Small intestine (tissue), 7 donors: ENCODE data around the gene SLC16A6. TPM values are rescaled to one million over a fixed set of nuclear protein-coding genes. Genes with fewer than 3 reads are reported as not detected.
A peak's percentile ranks its signal among the peaks of the same experiment; 100 is the strongest.
"Not testable (repeated sequence)": the region's sequence is repeated elsewhere in the genome, so short reads cannot be mapped to it uniquely, and the experiment has no call there.

Source experiments
- DNase-seq, 2 donors: peaks; one replicate each; pipeline versions ENCODE4 v3.0.0 to v3.0.0-alpha.2; 2013
- FAIRE-seq: peaks from 2 replicates; lab custom pipeline; 2012; peaks lifted over from hg19 to GRCh38; lab: Jason Lieb, UNC
- H3K27ac ChIP-seq, 3 donors: one replicate each; pipeline ENCODE4 v1.5.1; 2013; ENCODE audit warnings: low read length in 2 of 3, mild to moderate bottlenecking in 2 of 3, control low read depth in 1 of 3, inconsistent platforms in 1 of 3, low read depth in 1 of 3, moderate library complexity in 1 of 3
- H3K27me3 ChIP-seq, 3 donors: one replicate each; pipeline ENCODE4 v1.6.1; 2013; ENCODE audit warnings: low read length in 3 of 3, inconsistent platforms in 1 of 3; ENCODE audit not compliant: control insufficient read depth in 3 of 3, insufficient read depth in 3 of 3
- H3K36me3 ChIP-seq, 3 donors: one replicate each; pipeline ENCODE4 v1.6.1; 2013; ENCODE audit warnings: low read length in 3 of 3, inconsistent platforms in 1 of 3, low read depth in 1 of 3, mild to moderate bottlenecking in 1 of 3, moderate library complexity in 1 of 3; ENCODE audit not compliant: control insufficient read depth in 3 of 3, insufficient read depth in 2 of 3
- H3K4me1 ChIP-seq, 3 donors: one replicate each; pipeline ENCODE4 v1.6.1; 2013; ENCODE audit warnings: low read length in 2 of 3, inconsistent platforms in 1 of 3, low read depth in 1 of 3, mild to moderate bottlenecking in 1 of 3, moderate library complexity in 1 of 3; ENCODE audit not compliant: control insufficient read depth in 3 of 3, insufficient read depth in 2 of 3
- H3K4me3 ChIP-seq, 3 donors: one replicate each; pipeline ENCODE4 v1.5.1; 2013; ENCODE audit warnings: low read length in 3 of 3, control low read depth in 1 of 3, inconsistent platforms in 1 of 3, low read depth in 1 of 3, mild to moderate bottlenecking in 1 of 3, moderate library complexity in 1 of 3
- H3K9me3 ChIP-seq, 2 donors: one replicate each; pipeline ENCODE4 v1.6.1; 2013; ENCODE audit warnings: low read depth in 1 of 2, low read length in 1 of 2; ENCODE audit not compliant: control insufficient read depth in 2 of 2, insufficient read depth in 1 of 2
- WGBS, 3 donors: extraction: QIAGEN DNeasy Blood & Tissue Kit; methylation state at CpG; one replicate each; pipeline ENCODE4 v1.1.7; 2013; 5-methylcytosine and 5-hydroxymethylcytosine counted together
- polyA plus RNA-seq, 4 donors: library from polyadenylated mRNA; stranded (reverse) in 3 of 4; unstranded in 1 of 4; fragments of 200-250 nt in 3 of 4; fragments of 120-200 nt in 1 of 4; gene quantifications; one replicate each; pipeline versions ENCODE4 v1.2.1 to v1.2.3, GENCODE V29; 2013
- donor health status: healthy with polysubstance abuse.
- donor health status: control.
- donor health status: control.
- donor health status: Bipolar disorder and iron deficiency.
- donor health status: healthy.

The SLC16A6 gene
- polyA plus RNA-seq, 4 donors, result 0.18 to 0.25 TPM; not detected in 2

DNA sequence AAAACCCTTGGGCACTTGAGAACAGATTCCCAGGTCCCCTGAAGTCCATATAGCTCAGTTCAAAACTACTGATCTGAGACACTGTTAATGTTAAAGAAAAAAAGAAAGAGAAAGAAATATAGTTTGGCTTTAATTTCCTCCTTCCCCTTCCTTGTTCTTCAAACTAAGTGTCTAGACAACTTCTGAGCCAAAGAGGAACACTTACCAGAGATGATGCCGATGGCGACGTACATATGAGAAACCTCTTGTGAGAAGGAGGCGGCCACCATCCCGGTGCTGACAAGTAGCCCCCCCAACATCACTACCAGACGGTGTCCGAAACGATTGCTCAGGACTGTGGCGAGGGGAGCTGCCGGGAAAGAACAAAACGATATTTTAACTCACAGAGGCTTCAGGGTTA lies 17.2 kb downstream of the SLC16A6 start:
- FAIRE-seq (no peak), DNase-seq (no peak)
- Histone ChIP-seq H3K4me3 (no peak overlapping the region), H3K36me3 (no peaks in the 10 kb centered on the region), H3K27ac (no peak overlapping the region), H3K27me3 (no peaks in the 10 kb centered on the region), H3K4me1 (no peaks in the 10 kb centered on the region), H3K9me3 (peaks cover 0 to 9% of the 10 kb centered on the region in 2 donors)
- WGBS, 3 donors, result 82 to 92% (median 88%) methylated on average over 11 of the region's 11 CpGs

DNA sequence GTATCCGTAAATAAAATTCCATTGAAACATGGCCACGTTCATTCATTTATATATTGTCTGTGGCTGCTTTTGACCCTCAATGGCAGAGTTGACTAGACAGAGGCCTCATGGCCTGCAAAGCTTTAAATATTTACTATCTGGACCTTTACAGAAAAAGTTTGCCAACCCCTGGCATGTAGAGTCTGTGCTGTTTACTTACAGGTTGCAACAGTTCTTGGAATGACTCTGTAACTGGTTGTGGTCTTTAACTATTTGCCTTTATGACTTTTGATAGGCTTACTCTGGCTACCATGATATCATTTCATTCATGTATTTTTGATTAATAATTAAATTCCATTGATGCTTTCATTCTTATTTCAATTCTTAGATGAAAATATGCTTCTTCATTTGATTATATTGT lies 25.1 kb downstream of the SLC16A6 start:
- H3K27me3 ChIP-seq, H3K4me1 ChIP-seq, H3K36me3 ChIP-seq, H3K9me3 ChIP-seq, H3K4me3 ChIP-seq, DNase-seq, H3K27ac ChIP-seq, FAIRE-seq: not testable (repeated sequence)
- 86 to 97% (median 92%) methylated on average over 2 of the region's 2 CpGs for WGBS, 3 donors

DNA sequence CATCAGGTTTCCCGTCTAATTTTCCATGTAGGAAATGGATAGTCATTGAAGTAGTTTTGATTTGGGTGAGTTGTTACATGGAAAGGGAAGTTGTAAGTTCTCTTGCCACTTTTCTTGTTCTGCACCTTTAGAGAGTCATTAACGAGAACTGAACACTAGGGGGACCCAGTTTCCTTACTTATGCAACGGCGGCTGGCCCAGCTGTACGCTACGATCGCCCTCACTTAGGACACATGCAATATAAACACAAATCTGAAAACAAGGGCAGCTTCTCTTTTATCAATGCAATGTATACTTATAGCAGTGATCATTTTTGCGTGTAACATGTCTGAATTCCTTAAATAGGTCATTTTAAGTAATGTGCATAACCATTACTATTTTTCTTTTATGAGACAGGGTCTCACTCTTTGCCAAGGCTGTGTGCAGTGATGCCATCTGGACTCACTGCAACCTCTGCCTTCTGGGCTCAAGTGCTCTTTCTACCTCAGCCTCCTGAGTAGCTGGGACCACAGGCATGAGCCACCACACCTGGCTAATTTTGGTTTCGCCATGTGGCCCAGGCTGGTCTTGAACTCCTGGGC lies 27.7 kb downstream of the SLC16A6 start:
- DNase-seq, result peak; percentile 48 to 56
- H3K4me3 ChIP-seq, result not testable (repeated sequence)

GRCh38 chr17:68262467-68262866 lies 28.5 kb downstream of the SLC16A6 start:
- H3K27ac ChIP-seq, H3K36me3 ChIP-seq, H3K27me3 ChIP-seq, H3K4me3 ChIP-seq, DNase-seq, H3K4me1 ChIP-seq, H3K9me3 ChIP-seq, FAIRE-seq: not testable (repeated sequence)
- 63 to 73% (median 72%) methylated on average over 2 of the region's 2 CpGs for WGBS, 3 donors

More for the DNA sequence above, 27.7 kb downstream of the SLC16A6 start:
- not testable (repeated sequence) for H3K4me1 ChIP-seq, H3K36me3 ChIP-seq, H3K27me3 ChIP-seq, H3K9me3 ChIP-seq, H3K27ac ChIP-seq
- WGBS, 3 donors, result 10 to 12% (median 11%) methylated on average over 9 of the region's 9 CpGs
- FAIRE-seq, result peak; percentile 53

DNA sequence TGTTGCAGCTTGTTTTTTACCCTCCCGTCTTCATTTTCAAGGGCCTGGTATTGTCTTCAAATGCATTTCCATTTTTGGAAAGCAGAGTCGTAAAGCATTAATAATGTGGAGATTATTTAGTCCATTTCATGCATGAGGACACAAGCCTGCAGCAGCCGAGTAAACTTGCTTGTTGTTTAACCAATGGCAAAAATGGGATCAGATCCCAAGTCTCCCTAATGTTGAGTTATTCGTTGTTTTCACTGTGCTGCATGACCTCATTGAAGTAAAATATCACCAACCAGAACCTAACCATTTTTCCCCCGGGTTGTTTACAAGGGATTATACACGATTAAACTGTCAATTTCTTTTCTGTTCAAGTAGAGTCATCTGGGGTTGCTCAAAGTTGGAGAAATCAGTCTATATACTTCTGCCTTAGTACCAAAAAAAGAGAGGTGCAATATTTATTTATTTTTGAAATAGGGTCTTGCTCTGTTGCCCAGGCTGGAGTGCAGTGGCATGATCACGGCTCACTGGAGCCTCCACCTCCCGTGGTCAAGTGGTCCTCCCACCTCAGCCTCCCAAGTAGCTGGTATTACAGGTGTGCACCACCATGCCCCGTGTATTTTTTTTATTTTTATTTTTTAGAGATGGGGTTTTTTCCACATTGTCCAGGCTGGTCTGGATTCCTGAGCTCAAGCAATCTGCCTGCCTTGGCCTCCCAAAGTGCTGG lies 30.7 kb downstream of the SLC16A6 start:
- Histone ChIP-seq H3K36me3 (no peaks in the 10 kb centered on the region), H3K27me3 (no peaks in the 10 kb centered on the region), H3K27ac (no peak overlapping the region), H3K4me1 (peaks cover 0 to 2% (median 0%) of the 10 kb centered on the region in 3 donors), H3K4me3 (no peak overlapping the region), H3K9me3 (no peaks in the 10 kb centered on the region)
- WGBS, 3 donors, result 79 to 87% (median 83%) methylated on average over 9 of the region's 9 CpGs
- no peak for FAIRE-seq
- DNase-seq, result no peak

DNA sequence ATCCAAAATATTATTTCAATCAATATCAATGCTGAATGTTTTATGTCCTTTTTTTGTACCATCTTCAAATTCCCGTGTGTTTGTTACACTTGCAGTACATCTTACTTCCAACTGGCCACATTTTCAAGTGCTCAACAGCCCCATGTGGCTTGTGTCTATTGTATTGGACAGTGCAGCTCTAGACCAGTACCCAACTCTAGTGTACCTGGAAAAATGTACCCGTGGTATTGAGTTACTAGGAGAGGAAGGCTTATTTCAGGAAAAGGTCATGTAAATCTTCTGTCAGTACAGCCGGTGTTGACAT lies 31.3 kb downstream of the SLC16A6 start:
- 65 to 85% (median 79%) methylated on average over 3 of the region's 3 CpGs for WGBS, 3 donors
- not testable (repeated sequence) for FAIRE-seq

DNA sequence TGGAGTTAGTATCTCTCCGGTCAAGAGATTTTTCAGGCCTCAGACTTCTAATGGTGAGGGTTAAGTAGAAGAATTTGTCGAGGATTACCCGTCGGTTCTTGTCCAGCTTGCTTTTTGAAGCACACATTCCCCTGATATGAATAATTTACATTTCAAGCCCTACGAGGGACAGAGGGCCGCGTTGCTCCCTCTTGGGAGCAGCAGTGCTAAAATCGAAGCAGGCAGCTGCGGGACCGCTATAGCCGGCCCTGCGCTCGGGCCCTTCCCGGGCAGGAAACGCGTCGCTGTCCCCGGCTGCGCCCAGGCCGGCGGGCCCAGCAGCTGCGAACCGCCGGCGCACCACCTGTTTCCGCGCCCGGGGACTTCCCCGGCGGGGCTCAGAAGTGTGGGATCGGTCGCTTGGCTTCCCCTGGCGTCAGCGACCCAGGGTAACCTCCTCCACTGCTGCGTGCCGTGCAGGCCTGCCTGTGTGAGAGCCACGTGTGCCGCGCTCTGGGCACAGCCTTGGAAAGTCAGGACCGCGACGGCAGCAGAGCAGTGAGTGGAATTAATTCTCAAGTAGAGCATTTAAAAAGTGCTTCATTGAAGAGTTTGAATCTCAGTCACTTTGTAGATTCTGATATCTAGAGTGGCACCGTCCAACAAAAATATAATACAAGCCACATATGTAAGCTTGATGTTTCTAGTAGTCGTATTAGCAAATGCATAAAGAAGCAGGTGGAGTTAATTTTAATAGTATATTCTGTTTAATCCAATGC lies 31.9 kb downstream of the SLC16A6 start:
- not testable (repeated sequence) for FAIRE-seq, H3K36me3 ChIP-seq, H3K4me3 ChIP-seq, H3K27me3 ChIP-seq, H3K4me1 ChIP-seq, H3K9me3 ChIP-seq
- peak; percentile 50 to 63 for DNase-seq
- WGBS, 3 donors, result 7 to 9% (median 8%) methylated on average over 29 to 41 of the region's 44 CpGs
- H3K27ac ChIP-seq, result peak overlapping the region in 1 of 3 donors; percentile 81

More for the DNA sequence above, 31.3 kb downstream of the SLC16A6 start:
- not testable (repeated sequence) for H3K4me1 ChIP-seq, H3K27me3 ChIP-seq, H3K4me3 ChIP-seq, DNase-seq, H3K36me3 ChIP-seq, H3K9me3 ChIP-seq
- H3K27ac ChIP-seq, result peak overlapping the region in 1 of 3 donors; percentile 22

DNA sequence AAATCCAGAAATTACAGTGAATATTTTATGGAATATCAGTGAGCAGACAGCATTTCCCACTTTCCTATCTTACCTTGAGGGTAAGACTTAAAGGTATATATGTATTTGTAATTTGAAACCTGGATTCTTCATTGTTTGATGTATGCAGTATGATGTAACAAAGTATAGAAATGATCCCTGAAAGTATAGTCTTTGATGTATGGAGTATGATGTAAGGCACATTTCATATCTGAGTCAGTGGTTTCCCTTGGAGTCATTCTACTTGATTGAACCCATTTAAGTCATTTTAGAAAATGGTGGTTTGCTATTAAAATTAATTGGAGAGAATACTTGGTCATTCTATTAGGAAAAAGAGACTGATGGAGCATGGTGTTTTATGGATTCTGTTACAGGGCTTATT lies 33.0 kb downstream of the SLC16A6 start:
- FAIRE-seq, result no peak

More for the DNA sequence above, 33.0 kb downstream of the SLC16A6 start:
- no peak overlapping the region for H3K27ac ChIP-seq
- no peaks in the 10 kb centered on the region for H3K27me3 ChIP-seq
- no peak overlapping the region for H3K4me3 ChIP-seq
- peaks cover 0 to 2% (median 0%) of the 10 kb centered on the region in 3 donors for H3K4me1 ChIP-seq
- peaks cover 0 to 7% (median 0%) of the 10 kb centered on the region in 3 donors for H3K36me3 ChIP-seq
- DNase-seq, result no peak
- no peaks in the 10 kb centered on the region for H3K9me3 ChIP-seq
